Left hindlimb (tissue), 1 donor: ENCODE results near the gene IL23A.
"Not testable (repeated sequence)": the region's sequence is repeated elsewhere in the genome, so short reads cannot be mapped to it uniquely, and the experiment has no call there.

ENCODE experiments used
- DNase-seq: peaks from one replicate; pipeline ENCODE4 v3.0.0-alpha.2; 2018

IL23A gene

DNA sequence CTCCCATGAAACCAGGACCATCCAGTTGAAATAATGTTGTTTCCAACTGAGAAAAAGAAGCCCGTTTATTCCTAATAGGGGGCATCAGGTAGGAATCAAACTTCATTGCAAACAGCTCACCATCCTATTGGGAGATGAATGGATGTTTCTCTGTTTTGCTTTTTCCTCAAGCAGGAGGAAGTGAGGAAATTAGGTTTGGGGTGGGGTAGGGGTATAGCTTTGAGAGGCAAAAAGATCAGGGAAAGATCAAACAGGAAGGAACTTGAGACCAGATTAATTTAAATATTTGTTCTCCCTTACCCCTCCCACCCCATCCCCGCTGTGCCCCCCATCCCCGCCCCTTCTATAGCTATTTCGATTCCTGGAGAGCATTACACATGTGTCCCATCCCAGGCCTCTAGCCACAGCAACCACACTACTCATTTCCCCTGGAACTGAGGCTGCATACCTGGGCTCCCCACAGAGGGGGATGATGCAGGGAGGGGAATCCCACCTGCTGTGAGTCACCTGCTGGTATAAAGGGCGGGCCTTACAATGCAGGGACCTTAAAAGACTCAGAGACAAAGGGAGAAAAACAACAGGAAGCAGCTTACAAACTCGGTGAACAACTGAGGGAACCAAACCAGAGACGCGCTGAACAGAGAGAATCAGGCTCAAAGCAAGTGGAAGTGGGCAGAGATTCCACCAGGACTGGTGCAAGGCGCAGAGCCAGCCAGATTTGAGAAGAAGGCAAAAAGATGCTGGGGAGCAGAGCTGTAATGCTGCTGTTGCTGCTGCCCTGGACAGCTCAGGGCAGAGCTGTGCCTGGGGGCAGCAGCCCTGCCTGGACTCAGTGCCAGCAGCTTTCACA, at the start of gene IL23A:
IL23A (plus strand) TSS at position 577 of the 850 bp plus-strand sequence; CDS start at position 738, 161 bp downstream.
- DNase-seq: no peak

- no peak for DNase-seq
Measured at GRCh38 chr12:56293795-56294194, 44.9 kb upstream of the IL23A start.

DNA sequence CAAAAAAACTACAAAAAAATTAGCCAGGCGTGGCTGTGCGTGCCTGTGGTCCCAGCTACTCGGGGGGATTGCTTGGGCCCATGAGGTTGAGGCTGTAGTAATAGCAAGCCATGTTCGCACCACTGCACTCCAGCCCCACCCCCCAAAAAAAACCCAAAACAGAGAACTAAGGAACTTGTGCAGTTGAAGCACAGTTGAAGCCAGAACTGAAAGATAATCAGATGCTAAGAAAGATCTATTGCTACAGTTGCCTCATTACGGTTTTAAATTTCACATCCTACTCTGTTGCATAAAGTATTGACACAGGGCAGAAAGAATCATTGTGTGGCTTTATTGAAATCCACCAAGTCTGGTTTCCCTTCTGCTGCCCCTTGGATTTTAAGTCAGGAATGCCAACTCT, 42.4 kb upstream of the IL23A start:
- no peak for DNase-seq

GRCh38 chr12:56297400-56297799, 41.3 kb upstream of the IL23A start:
- DNase-seq: no peak

DNA sequence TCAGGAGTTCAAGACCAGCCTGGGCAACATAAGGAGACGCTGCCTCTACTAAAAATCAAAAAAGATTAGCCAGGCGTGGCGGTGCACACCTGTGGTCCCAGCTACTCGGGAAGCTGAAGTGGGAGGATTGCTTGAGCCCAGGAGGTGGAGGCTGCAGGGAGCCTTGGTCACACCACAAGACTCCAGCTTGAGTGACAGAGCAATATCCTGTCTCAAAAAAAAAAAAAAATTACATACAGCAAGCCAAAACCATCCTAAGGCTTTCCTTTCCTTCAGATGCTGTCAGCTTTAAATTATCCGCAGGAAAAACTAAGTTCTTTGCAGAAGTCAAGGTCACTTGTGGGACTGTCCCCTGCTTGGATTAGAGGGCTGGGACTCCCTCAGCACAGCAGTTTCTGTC, 39.9 kb upstream of the IL23A start:
- no peak for DNase-seq

DNA sequence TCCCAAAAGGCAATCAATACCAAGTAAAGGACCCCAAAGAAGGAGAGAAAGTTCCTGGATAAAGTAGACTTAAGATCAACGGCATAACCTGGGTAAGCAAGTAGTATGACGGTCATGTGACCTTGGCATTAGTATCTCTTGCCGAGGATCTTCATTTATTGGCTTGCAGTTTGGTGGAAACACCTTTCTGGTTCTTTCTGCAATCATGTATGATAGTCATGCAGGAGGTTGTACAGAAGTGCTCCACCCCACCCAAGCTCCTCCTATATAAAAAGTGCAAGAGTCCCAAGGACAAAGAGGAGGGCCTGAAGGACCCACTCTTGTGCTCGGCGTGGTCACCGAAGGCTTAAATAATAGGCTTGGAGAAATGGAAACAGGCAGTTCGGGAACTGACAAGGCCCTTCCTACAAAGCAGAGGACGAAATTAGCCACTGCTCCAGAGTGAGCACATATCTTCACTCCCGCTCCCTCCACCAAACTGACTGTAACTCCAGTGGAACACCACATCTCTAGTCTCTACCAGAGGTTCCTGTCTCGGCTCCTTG, 39.3 kb upstream of the IL23A start:
- peak; percentile 39 for DNase-seq

- peak; percentile 98 for DNase-seq
Measured at GRCh38 chr12:56299853-56300643, 38.6 kb upstream of the IL23A start, which contains the start of gene CS. TSS of gene CS (minus strand) at chr12:56300330. CDS start at chr12:56300201, 129 bp downstream.

- DNase-seq: no peak
Measured at GRCh38 chr12:56300644-56301464, 37.8 kb upstream of the IL23A start.

DNA sequence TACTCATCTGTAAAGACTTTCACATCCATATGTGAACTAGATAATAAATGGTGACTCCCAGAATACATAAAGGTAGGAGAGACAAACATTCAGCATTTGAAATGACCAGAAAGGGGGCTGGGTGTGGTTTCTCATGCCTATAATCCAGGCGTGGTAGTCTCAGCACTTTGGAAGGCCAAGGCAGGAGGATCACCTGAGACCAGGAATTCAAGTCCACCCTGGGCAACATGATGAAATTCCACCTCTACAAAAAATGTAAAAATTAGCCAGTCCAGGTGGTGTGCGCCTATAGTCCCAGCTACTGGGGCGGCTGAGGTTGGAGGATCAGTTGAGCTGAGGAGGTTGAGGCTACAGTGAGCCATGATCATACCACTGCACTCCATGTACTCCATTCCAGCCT, 34.4 kb upstream of the IL23A start:
- no peak for DNase-seq

DNA sequence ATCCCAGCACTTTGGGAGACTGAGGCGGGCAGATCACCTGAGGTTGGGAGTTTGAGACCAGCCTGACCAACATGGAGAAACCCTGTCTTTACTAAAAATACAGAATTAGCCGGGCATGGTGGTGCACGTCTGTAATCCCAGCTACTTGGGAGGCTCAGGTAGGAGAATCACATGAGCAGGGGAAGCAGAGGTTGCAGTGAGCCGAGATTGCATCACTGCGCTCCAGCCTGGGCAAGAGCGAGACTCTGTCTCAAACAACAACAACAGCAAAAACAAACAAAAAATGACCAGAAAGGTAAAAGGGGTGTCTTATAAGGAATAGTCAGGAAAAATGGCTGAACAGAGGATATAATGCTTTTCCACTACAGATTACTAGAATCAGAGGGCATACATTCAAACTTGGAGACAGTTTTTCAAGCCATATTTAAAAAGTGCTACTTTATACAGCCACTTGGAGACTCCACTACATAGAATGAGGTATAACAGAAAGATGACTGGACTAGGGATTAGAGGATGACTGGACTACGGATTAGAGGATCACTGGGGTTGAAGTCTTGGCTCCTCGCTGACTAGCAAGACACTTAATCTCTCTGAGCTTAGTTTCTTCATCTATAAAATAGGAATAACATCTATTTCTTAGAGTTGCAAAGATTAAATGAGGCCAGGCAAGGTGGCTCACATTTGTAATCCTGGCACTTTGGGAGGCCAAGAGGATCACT, 33.7 kb upstream of the IL23A start:
- DNase-seq: no peak

DNA sequence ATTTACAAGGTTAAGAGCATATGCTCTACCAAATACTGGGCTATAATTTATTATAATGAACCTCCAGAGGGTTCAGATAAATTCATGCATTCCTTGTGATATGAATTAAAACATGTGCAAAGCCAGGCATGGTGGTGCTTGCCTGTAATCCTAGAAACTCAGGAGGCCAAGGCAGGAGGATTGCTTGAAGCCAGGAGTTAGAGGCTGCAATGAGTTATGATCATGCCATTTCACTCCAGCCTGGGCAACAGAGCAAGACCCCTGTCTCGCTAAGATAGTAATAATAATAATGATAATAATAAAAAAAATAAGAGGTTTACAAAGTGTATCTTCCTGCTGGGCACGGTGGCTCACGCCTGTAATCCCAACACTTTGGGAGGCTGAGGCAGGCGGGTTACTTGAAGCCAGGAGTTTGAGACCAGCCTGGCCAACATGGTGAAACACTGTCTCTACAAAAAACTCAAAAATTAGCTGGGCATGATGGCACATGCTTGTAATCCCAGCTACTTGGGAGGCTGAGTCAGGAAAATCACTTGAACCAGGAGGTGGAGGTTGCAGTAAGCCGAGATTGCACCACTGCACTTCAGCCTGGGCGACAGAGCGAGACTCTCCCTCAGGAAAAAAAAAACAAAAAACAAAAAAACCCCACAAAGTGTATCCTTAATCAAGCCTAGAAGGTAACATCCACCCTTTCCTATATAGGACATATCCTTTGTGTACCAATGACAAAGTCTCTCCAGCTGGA, 31.3 kb upstream of the IL23A start:
- no peak for DNase-seq

DNA sequence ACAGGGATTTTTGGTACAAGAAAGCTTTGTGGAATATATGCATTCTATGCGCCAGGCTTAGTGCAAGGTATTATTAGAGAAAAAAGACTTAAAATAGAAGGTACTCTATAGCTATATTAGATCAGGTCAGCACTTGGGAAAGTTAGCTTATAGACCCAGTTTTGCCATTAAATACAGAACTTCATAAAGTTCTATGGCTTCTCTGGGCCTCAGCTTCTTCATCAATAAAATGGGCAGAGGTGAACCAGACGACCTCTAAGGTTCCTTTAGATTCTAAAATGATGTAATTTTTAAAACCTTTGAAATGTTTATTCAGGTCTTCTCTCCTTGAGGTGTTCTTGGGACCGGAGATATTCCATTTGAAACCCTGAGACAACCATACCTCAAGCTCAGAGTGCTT, 30.0 kb upstream of the IL23A start:
- DNase-seq: no peak

GRCh38 chr12:56311003-56311402, 27.7 kb upstream of the IL23A start:
- no peak for DNase-seq

DNA sequence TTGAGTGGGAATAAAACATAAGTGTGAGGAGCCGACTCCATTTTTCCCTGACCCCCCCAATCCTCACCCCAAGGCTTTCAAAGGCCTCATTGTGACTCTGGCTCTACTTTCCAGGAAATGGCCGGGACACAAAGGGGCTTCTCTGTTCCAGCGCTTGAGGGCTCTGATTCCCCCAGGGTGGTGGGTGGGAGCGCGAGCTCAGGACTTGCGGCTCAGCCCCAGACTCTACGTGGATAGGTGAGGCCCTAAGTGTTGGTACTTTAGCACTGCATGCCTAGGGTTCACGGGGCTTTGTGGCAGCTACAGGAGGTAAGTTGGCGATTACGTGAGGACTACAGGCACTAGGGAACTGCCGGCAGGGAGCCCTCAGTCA, 23.4 kb upstream of the IL23A start:
- DNase-seq: no peak

GRCh38 chr12:56315622-56316473, 22.8 kb upstream of the IL23A start, which contains the start of gene CNPY2:
TSS of gene CNPY2 (minus strand) at chr12:56315988. CDS start at chr12:56315217, 771 bp downstream.
- peak; percentile 98 for DNase-seq

- no peak for DNase-seq
Measured at GRCh38 chr12:56317675-56318074, 21.0 kb upstream of the IL23A start.

GRCh38 chr12:56321027-56321426, 17.7 kb upstream of the IL23A start:
- DNase-seq: no peak

DNA sequence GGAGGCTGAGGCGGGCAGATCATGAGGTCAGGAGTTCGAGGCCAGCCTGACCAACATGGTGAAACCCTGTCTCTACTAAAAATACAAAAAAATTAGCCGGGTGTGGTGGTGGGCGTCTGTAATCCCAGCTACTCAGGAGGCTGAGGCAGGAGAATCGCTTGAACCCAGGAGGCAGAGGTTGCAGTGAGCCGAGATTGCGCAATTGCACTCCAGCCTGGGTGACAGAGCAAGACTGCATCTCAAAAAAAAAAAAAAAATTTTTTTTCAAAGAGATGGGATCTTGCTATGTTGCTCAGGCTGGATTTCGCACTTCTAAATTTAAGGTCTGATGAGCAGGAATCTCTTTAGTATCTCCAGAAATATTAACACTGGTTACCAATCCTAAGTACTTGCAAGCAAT, 17.1 kb upstream of the IL23A start:
- DNase-seq: not testable (repeated sequence)

GRCh38 chr12:56324206-56324605, 14.5 kb upstream of the IL23A start:
- no peak for DNase-seq

DNA sequence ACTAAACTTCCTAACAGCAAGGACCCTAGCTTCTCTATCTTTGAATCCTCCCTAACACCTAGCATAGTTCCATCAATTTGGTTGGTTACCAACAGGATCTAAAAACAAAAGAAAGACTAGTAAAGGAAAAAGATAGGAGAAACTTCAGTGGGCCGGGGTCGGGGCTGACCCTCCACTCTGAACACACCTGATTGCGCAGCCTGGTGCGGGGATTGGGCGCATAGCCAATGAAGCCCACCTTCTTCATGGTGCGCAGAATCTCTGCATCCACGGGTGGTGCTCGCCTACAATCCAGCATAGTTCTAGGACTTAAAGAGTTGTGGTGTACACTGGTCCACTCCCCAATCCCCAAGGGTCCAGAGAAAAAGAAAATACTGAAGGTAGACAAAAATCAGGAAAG, 12.6 kb upstream of the IL23A start:
- no peak for DNase-seq
